GM21576 (cell line): Measurements from ENCODE around the gene MICAL2.

ENCODE experiments used
- ATAC-seq: cut with Tn5 transposase; IDR thresholded peaks from one replicate; pipeline ENCODE4 v1.9.1; 2021; ENCODE audit warnings: mild to moderate bottlenecking, moderate library complexity; ENCODE audit not compliant: unreplicated experiment

The MICAL2 gene

GRCh38 chr11:12185106-12185690 lies 74.8 kb downstream of the MICAL2 start:
- ATAC-seq, result no peak

- ATAC-seq, result no peak
These were observed 75.5 kb downstream of the MICAL2 start for GRCh38 chr11:12185914-12186313.

- no peak for ATAC-seq
These were observed 76.3 kb downstream of the MICAL2 start for GRCh38 chr11:12186701-12187100.

GRCh38 chr11:12187399-12187798 lies 77.0 kb downstream of the MICAL2 start:
- ATAC-seq, result no peak

- ATAC-seq, result peak; percentile 80
These were observed 78.3 kb downstream of the MICAL2 start for GRCh38 chr11:12188548-12189317.

- no peak for ATAC-seq
These were observed 79.3 kb downstream of the MICAL2 start for GRCh38 chr11:12189543-12190235.

- ATAC-seq, result no peak
These were observed 80.1 kb downstream of the MICAL2 start for GRCh38 chr11:12190511-12190910.

- ATAC-seq, result no peak
These were observed 82.6 kb downstream of the MICAL2 start for GRCh38 chr11:12192794-12193514.

- no peak for ATAC-seq
These were observed 83.3 kb downstream of the MICAL2 start for GRCh38 chr11:12193515-12194336.

GRCh38 chr11:12195768-12196167 lies 85.4 kb downstream of the MICAL2 start:
- ATAC-seq, result peak; percentile 84

- ATAC-seq, result no peak
These were observed 85.9 kb downstream of the MICAL2 start for GRCh38 chr11:12196308-12196707.

- no peak for ATAC-seq
These were observed 86.5 kb downstream of the MICAL2 start for GRCh38 chr11:12196872-12197271.

- ATAC-seq, result no peak
These were observed 88.1 kb downstream of the MICAL2 start for GRCh38 chr11:12198251-12199222.

GRCh38 chr11:12199231-12199948 lies 89.0 kb downstream of the MICAL2 start:
- ATAC-seq, result no peak

GRCh38 chr11:12200279-12200990 lies 90.0 kb downstream of the MICAL2 start:
- ATAC-seq, result no peak

GRCh38 chr11:12200991-12201985 lies 90.9 kb downstream of the MICAL2 start:
- no peak for ATAC-seq
